ENCODE data around the gene PDK2. TPM values are rescaled to one million over a fixed set of nuclear protein-coding genes. Genes with fewer than 3 reads are reported as not detected.

The PDK2 gene
- total and polyA plus RNA-seq, 10 of the 15 experiments (the other 5 are each of a cell fraction or from before 2014, with no cell fraction given) = 0.98 to 22.6 (median 12.3) TPM

DNA sequence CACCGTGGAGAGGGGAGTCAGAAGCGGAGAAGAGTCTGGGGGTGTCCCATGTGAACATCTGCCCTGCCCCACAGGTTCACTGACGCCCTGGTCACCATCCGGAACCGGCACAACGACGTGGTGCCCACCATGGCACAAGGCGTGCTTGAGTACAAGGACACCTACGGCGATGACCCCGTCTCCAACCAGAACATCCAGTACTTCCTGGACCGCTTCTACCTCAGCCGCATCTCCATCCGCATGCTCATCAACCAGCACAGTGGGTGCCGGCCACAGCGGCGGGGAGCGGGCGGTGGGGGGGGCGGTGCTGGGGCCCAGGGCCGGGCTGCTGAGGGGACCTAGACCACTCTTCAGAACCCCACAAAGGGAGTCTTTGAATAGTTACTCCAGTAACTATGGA, 10.7 kb downstream of the PDK2 start (continued):
- TF ChIP-seq, protein P1, sequence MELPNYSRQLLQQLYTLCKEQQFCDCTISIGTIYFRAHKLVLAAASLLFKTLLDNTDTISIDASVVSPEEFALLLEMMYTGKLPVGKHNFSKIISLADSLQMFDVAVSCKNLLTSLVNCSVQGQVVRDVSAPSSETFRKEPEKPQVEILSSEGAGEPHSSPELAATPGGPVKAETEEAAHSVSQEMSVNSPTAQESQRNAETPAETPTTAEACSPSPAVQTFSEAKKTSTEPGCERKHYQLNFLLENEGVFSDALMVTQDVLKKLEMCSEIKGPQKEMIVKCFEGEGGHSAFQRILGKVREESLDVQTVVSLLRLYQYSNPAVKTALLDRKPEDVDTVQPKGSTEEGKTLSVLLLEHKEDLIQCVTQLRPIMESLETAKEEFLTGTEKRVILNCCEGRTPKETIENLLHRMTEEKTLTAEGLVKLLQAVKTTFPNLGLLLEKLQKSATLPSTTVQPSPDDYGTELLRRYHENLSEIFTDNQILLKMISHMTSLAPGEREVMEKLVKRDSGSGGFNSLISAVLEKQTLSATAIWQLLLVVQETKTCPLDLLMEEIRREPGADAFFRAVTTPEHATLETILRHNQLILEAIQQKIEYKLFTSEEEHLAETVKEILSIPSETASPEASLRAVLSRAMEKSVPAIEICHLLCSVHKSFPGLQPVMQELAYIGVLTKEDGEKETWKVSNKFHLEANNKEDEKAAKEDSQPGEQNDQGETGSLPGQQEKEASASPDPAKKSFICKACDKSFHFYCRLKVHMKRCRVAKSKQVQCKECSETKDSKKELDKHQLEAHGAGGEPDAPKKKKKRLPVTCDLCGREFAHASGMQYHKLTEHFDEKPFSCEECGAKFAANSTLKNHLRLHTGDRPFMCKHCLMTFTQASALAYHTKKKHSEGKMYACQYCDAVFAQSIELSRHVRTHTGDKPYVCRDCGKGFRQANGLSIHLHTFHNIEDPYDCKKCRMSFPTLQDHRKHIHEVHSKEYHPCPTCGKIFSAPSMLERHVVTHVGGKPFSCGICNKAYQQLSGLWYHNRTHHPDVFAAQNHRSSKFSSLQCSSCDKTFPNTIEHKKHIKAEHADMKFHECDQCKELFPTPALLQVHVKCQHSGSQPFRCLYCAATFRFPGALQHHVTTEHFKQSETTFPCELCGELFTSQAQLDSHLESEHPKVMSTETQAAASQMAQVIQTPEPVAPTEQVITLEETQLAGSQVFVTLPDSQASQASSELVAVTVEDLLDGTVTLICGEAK (IDR thresholded peaks at IDR 0.05; ENCODE audit: borderline replicate concordance) = no peak
- TF ChIP-seq SMC3 (IDR thresholded peaks at IDR 0.05; ENCODE audit: borderline replicate concordance, low read length) = no peak
- TF ChIP-seq, protein P2, sequence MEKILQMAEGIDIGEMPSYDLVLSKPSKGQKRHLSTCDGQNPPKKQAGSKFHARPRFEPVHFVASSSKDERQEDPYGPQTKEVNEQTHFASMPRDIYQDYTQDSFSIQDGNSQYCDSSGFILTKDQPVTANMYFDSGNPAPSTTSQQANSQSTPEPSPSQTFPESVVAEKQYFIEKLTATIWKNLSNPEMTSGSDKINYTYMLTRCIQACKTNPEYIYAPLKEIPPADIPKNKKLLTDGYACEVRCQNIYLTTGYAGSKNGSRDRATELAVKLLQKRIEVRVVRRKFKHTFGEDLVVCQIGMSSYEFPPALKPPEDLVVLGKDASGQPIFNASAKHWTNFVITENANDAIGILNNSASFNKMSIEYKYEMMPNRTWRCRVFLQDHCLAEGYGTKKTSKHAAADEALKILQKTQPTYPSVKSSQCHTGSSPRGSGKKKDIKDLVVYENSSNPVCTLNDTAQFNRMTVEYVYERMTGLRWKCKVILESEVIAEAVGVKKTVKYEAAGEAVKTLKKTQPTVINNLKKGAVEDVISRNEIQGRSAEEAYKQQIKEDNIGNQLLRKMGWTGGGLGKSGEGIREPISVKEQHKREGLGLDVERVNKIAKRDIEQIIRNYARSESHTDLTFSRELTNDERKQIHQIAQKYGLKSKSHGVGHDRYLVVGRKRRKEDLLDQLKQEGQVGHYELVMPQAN (conservative IDR thresholded peaks at IDR 0.05) = no peak
- TF ChIP-seq SUPT20H (IDR thresholded peaks at IDR 0.05; ENCODE audit: borderline replicate concordance, control insufficient read depth, low read depth, low read length) = no peak
- TF ChIP-seq SMARCA5 (IDR thresholded peaks at IDR 0.05) = no peak
- TF ChIP-seq, protein P3, sequence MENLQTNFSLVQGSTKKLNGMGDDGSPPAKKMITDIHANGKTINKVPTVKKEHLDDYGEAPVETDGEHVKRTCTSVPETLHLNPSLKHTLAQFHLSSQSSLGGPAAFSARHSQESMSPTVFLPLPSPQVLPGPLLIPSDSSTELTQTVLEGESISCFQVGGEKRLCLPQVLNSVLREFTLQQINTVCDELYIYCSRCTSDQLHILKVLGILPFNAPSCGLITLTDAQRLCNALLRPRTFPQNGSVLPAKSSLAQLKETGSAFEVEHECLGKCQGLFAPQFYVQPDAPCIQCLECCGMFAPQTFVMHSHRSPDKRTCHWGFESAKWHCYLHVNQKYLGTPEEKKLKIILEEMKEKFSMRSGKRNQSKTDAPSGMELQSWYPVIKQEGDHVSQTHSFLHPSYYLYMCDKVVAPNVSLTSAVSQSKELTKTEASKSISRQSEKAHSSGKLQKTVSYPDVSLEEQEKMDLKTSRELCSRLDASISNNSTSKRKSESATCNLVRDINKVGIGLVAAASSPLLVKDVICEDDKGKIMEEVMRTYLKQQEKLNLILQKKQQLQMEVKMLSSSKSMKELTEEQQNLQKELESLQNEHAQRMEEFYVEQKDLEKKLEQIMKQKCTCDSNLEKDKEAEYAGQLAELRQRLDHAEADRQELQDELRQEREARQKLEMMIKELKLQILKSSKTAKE (IDR thresholded peaks at IDR 0.05; ENCODE audit: low read depth, poor library complexity, severe bottlenecking) = no peak
- TF ChIP-seq MYC (IDR thresholded peaks at IDR 0.05; ENCODE audit: insufficient read depth, insufficient read length, insufficient replicate concordance, low read length, severe bottlenecking) = no peak
- TF ChIP-seq FOXM1 (IDR thresholded peaks at IDR 0.05; ENCODE audit: low read depth, low read length) = no peak
- TF ChIP-seq ZNF24 (IDR thresholded peaks at IDR 0.05) = no peak
- TF ChIP-seq NRF1 (conservative IDR thresholded peaks at IDR 0.05; ENCODE audit: low read depth, low read length) = no peak
- TF ChIP-seq HDAC6 (IDR thresholded peaks at IDR 0.05; ENCODE audit: unreplicated experiment) = no peak
